Activated CD4-positive, alpha-beta T cell treated with anti-CD3 and anti-CD28 coated beads for 1 hour (primary cell): ENCODE measurements around the gene SLC35D1.

Experiments used
- DNase-seq: peaks from one replicate; pipeline ENCODE4 v3.0.0-alpha.2; 2020

The SLC35D1 gene

DNA sequence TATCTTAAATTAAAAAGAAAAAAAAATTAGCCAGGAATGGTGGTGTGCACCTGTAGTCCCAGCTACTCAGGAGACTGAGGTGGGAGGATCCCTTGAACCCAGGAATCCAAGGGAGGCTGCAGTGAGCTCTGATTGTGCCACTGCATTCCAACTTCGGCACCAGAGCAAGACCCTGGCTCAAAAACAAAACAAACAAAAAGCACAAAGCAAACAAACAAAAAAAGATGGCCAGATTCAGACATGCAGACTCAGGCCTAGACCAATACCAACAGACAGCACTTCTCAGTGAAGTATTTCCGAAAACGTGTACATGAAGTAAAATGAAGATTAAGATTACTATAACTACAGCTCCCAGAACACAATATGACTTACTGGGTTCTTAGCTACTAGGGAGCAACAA is 10.6 kb downstream of the SLC35D1 start:
- DNase-seq = no peak

DNA sequence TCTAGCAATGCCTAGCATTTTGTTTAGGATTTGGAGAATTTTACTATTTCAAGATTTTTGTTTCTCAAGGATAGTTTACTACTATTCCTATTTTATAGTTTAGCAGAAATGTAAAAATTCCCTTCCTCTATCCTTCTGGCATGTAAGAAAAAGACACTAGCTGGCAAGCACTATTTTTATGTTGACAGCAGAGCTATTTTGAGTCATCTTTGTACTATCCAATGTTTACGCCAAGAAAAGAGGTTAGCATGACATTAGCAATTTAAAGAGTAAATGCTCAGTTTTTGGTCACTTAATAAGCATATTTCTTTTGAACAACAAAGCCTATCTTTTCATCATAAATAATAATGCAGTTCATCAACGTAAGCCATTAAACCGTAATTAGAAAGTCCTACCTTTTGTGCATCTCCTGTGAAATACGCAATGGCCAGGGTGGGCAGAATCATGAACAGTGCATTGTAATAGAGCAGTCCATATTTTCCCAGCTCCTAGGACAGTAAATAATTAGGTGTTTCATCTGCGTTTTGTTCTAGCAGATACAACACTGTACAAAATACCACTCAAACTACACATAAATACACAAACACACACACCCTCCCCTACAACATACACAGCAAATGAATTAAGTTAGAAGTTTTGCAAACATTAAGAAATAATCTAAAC is 12.0 kb downstream of the SLC35D1 start:
- DNase-seq = no peak

GRCh38 chr1:67040405-67040804 is 13.5 kb downstream of the SLC35D1 start:
- no peak for DNase-seq

DNA sequence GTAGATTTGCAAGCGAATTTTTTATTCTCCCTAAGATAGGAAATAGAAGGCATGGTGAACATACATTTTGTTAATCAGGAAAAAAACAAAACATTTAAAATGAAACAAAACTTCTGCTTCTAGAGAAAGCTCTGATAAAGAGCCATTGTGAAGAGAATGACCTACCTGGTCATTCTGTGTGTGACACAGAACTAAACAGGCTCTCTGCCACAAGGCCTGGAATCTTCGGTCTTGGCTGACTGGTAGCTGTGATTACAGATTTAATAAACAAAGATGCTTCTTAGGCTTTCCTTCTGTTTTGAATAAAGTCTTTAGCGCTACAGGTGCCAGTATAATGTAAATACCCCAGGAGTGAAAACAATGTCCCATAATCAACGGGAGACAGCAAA is 22.1 kb downstream of the SLC35D1 start:
- DNase-seq = no peak

DNA sequence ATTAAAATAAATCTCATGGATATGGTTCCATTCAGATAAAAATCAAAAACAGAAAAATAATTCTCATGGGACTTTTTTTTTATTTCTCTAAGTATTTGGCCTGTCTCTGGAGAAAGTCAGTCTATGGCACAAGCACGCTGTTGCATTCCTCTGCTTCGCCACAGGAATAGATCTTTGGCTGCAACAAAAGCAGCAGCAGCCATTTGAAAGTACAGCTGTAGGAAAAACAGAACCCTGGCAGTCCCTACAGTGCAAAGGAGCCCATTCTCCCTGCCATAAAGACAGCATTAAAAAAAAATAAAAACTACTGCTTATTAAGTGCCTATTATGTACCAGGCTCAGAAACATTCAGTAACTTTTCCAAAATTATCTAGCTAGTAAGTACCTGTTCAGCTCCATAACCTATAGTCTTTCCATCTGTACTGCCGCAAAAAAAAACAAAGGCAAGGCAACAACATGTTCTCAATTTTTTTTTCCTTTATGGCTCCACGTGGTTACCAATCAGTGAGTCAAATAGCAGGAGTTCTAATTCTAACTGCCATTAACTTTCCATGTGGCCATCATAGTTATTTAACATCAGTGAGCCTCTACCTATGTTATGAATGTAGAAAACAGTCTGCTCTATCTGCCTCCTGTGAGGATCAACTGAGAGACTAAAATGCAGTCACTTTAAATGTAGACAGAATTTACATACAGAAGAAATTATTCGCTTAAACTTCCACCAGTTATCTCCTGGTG is 22.7 kb downstream of the SLC35D1 start:
- no peak for DNase-seq

GRCh38 chr1:67029472-67029871 is 24.5 kb downstream of the SLC35D1 start:
- no peak for DNase-seq

DNA sequence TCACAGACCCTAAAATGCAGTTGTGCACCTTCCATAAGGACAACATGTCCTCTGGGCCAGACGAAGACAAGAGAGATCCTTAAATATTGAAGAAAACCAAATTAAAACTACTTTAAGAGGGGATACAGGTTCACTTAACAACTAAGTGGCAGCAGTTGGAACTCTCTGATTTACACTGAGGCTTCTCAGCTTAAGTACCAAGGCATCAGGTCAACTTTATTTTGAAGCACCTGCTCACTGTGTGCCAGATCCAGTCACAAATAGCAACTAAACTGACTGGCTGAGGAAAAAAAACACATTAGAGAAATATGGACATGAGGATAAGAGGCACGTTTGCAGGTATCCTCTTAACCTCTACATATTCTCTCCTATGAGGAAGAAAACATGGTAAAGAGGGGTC is 33.2 kb downstream of the SLC35D1 start:
- DNase-seq = no peak

DNA sequence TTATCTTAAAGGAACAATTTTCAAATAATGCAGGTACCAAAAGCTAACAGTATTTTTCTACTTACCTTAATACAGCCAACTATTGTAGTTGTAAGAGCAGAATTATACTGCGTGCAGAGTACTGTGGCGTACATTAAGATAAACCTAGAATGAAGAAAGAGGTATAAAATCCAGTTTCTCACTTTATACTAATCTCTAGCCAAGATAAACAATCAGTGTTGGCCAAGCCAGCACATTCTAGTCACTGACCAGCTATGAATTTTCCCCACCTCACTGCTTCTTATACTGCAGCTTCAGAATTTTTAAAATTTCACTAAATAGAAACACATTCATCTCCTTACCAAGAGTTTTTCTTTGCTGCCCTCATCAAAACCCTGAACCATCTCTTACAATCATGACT is 33.6 kb downstream of the SLC35D1 start:
- no peak for DNase-seq

- no peak for DNase-seq
These were observed 34.3 kb downstream of the SLC35D1 start for GRCh38 chr1:67019600-67020136.

- DNase-seq = no peak
These were observed 34.8 kb downstream of the SLC35D1 start for GRCh38 chr1:67019121-67019520.

DNA sequence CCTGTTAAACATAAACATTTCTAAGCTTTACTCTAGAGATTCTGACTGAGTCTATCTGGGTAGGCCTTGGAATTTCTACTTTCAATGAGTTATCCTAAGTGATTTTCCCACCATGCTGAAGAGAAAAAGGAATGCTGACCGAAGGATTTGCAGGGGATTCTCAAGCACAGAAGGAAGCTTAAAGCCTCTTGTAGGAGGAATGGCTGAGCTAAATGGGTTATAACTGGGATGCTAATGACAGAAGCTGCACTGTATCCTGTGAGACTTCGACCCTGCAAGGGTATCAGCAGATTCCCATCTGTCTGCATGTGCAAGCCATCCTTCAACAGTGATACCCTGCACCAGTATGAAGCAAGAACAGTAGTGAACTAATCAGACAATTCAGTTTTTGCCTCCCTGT is 35.4 kb downstream of the SLC35D1 start:
- no peak for DNase-seq

- DNase-seq = no peak
These were observed 40.4 kb downstream of the SLC35D1 start for GRCh38 chr1:67013573-67013972.

DNA sequence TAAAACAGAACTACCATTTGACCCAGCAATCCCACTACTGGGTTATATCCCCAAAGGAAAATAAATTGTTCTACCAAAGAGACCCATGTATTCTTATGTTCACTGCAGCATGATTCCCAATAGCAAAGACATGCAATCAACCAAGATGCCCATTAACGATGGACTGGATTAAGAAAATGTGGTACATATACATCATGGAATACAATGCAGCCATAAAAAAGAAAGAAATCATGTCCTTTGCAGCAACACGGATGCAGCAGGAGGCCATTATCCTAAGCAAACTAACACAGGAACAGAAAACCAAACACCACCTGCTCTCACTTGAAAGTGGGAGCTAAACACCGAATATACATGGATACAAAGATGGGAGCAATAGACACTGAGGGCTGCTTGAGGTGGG is 44.2 kb downstream of the SLC35D1 start:
- DNase-seq = no peak

- DNase-seq = no peak
These were observed 48.9 kb downstream of the SLC35D1 start for GRCh38 chr1:67005068-67005467.

DNA sequence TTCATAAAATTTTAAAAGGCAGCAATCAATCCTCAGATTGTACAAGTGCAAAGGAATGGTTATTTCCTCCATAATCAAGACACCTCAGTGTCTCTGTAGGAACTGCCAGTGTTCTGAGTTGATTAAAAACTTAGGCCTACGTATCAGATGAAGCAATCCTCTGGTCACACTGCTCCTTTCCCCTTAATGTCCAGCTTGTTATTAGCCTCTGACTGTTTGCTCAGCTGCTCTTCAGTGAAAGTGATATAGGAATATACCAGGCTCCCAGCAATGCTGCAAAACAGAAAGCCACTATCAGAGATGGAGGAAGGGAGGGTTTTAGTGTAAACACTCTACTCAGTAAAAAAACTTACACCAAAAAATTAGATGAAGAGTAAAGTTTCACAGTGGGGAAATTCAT is 49.8 kb downstream of the SLC35D1 start:
- DNase-seq = no peak

- DNase-seq = no peak
These were observed 52.1 kb downstream of the SLC35D1 start for GRCh38 chr1:67001682-67002425.

DNA sequence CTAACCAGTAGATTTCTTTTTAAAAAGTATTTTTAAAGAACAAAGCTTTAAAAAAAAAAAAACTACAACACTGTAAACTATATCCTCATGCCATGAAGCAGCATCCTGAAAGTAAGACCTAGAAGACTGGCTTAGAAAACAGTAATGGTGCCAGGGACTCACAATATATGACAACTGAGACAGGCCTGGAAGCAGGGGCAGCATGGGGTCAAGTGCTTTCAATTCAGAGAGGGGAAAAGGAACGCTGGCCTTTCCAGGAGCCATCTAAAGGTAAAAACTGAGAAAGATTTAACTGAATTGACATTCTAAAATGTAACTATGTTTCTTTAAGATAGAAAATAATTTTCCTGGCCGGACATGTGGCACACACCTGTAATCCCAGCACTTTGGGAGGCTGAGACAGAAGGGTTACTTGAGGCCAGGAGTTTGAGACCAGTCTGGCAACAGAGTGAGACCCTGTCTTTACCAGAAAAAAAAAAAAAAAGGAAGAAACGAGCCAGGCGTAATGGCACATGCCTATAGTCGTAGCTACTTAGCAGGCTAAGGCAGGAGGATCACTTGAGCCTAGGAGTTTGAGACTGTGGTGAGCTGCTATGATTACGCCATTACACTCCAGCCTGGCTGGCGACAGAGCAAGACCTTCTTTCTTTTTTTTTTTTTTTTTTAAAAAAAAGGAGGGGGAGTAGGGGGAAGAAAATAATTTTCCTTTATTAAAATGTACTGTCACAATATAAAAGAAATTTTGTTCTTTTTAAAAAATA is 54.1 kb downstream of the SLC35D1 start:
- no peak for DNase-seq

DNA sequence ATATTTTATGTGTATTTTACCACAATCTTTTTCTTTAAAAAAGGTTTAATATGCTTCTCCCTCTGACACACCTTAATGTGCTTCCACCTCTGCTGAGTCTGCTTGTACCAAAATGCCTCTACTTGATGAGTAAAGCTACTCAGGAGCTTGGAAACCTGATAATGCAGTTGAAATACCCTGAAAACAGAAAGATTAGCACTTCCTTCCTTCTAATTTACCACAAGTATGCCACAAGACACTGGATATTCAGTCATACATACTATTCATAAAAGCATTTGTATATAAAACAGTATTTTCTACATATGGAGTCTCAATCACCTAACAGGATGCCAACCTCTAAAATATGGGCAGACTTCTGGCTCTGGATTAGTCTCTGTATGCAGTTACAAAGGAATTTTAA is 55.0 kb downstream of the SLC35D1 start:
- no peak for DNase-seq

DNA sequence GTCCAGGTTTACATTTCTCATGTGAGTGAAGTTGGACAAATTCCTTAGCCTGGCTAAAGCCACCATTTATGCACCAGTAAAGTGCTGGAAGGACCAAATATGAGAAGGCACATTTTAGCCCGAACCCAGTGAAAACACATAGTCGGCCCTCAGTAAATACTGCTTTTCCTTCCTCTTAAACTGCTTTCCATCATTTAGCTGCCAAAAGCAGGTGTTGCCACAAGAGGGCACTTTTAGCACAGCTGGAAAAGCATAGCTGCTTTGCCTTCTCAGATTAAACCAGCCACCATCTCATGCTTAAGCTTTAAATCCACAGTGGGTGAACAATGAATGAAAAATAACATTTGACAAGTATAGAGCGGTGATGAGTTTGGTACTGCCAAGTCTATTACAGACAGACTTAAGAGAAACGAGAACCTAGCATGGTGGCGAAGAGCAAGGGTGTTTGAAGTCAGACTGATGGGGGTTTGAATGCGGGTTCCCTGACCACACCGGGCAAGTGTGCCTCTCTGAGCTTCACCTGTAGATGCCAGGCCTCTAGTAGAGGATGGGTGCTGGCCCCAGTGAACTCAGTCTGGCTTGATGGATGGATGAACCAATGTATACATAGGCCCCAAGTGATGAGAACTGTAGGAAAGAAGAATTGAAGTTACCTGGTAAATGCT is 57.8 kb downstream of the SLC35D1 start:
- peak; percentile 32 for DNase-seq

- no peak for DNase-seq
These were observed 60.9 kb downstream of the SLC35D1 start for GRCh38 chr1:66993076-66993475.

DNA sequence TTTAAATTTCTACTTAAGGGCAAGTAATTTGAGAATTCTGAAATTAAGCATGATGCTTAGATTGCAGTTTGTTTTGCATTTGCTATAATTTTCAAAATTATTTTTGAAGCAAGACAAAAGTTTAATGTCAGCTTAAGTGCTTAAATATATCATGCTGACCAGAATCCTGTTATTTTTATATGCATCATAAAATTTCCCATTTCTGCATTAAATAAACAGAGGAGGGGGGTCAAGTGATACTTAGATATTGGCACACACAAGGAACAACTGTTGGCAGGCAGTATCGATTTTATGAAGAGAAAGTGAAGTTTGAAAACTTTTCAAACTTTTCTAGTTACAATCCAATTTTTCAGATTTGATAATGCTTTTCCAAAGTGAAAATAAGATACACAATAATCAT is 68.1 kb downstream of the SLC35D1 start:
- no peak for DNase-seq

- no peak for DNase-seq
These were observed 69.5 kb downstream of the SLC35D1 start for GRCh38 chr1:66984491-66984890.
